GM21528 (cell line): Measurements from ENCODE around the gene SCRN1.
A peak's percentile ranks its signal among the peaks of the same experiment; 100 is the strongest.

ENCODE experiments used
- ATAC-seq: cut with Tn5 transposase; IDR thresholded peaks from one replicate; pipeline ENCODE4 v1.9.1; 2021; ENCODE audit warnings: mild to moderate bottlenecking, moderate library complexity; ENCODE audit not compliant: unreplicated experiment, low FRiP score

Gene SCRN1, protein sequence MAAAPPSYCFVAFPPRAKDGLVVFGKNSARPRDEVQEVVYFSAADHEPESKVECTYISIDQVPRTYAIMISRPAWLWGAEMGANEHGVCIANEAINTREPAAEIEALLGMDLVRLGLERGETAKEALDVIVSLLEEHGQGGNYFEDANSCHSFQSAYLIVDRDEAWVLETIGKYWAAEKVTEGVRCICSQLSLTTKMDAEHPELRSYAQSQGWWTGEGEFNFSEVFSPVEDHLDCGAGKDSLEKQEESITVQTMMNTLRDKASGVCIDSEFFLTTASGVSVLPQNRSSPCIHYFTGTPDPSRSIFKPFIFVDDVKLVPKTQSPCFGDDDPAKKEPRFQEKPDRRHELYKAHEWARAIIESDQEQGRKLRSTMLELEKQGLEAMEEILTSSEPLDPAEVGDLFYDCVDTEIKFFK

GRCh38 chr7:29989257-29989995, at the start of gene SCRN1:
SCRN1 (minus strand) TSS chr7:29989801; CDS start chr7:29969067, 20,734 bp downstream.
- peak; percentile 40 for ATAC-seq

DNA sequence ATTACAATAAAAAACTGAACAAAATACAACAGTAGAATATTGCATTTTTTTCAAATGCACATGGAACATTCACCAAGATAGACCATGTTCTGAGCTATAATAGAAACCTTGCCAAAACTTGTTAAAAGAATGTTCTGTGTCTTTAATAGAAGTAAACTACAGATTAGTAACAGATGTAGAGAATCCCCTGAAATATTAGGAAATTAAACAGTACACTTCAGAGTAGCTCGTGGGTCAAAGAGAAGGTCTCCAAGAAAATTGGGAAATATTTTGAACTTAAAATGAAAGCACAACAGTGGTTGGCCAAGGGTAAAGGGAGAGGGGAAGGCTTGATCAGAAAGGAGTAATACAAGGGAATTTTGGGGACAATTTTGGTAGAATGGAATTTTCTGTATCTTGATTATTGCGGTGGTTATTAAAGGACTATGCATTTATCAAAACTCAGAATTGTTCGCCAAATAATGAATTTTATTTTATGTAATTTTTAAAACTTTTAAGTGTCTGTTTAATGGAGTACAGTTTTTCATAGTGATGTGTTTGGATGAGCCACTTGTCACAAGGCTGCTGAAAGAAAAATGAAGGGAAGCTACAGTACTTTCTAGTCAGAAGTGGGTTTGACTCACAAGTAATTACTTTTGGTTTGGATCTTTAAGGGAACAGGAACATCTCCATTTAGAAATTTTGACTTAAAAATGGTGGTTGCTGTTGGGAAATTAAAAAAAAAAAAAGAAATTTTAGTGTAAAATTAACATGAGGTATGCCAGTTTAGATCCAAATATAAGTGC, 48.8 kb upstream of the SCRN1 start:
- no peak for ATAC-seq

GRCh38 chr7:30036220-30036619, 46.6 kb upstream of the SCRN1 start:
- no peak for ATAC-seq

- no peak for ATAC-seq
These were observed 44.9 kb upstream of the SCRN1 start for GRCh38 chr7:30034501-30034900.

DNA sequence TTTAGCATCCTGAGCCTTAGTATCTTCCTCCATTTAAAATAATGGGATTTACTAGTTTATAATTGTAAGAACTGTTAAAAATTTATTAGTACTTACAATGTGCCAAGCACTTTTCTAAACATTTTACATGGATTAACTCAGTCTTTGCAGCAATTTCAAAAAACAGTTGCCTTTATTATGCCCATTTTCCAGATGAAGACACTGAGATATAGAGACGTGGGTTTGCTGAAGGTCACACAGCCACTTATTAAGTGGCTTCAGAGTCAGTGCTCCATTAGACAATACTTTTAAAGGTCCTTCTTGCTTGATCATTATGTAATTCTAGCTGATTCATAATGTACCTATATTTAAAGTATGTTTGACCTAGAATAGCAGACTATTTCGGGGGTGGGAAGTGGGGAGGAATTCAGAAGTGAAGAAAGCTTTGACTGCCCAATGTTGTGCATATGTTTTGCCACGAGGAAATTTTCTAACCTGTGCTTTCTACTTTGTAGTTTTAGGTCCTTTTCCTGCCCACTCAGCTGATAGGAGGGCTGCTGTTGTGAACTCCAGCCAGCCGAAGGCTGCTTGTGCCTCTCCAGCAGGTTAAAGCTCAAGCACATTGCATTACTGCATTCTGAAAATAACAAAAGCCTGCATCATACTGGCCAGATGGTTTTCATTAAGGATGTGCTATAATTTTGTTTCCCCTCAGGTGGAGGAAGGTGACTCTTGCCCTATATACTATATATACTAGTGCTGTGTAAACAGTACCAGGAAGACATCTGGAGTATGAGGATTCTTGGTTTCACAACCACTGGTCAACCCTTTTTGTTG, 42.9 kb upstream of the SCRN1 start:
- ATAC-seq, result no peak

- no peak for ATAC-seq
These were observed 40.1 kb upstream of the SCRN1 start for GRCh38 chr7:30029696-30030095.

- ATAC-seq, result peak; percentile 24
These were observed 39.4 kb upstream of the SCRN1 start for GRCh38 chr7:30028749-30029635.

GRCh38 chr7:30028216-30028748, 38.7 kb upstream of the SCRN1 start, which contains the start of gene PLEKHA8:
PLEKHA8 (plus strand) TSS chr7:30028412; CDS start chr7:30028763, 351 bp downstream.
- peak; percentile 48 for ATAC-seq

GRCh38 chr7:30027740-30028215, 38.2 kb upstream of the SCRN1 start:
- peak; percentile 10 for ATAC-seq

DNA sequence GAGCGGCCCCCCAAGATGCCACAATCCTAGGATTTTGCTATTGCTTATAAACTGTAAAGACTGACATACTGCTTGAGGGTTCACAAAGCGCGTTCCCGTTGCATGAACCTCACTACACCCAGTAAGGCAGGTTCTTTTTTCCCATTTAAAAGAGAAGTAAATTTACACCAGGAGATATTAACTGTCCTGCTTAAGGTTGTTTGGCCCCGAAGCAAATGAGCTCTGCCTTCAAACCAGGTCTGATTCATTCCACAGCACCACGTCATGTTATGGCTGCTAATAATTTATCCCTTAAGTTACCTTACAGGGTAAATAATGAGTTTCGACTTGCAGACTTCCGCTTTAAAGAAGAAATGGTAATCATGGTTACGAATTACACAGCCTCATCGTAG, 37.5 kb upstream of the SCRN1 start:
- peak; percentile 27 for ATAC-seq

DNA sequence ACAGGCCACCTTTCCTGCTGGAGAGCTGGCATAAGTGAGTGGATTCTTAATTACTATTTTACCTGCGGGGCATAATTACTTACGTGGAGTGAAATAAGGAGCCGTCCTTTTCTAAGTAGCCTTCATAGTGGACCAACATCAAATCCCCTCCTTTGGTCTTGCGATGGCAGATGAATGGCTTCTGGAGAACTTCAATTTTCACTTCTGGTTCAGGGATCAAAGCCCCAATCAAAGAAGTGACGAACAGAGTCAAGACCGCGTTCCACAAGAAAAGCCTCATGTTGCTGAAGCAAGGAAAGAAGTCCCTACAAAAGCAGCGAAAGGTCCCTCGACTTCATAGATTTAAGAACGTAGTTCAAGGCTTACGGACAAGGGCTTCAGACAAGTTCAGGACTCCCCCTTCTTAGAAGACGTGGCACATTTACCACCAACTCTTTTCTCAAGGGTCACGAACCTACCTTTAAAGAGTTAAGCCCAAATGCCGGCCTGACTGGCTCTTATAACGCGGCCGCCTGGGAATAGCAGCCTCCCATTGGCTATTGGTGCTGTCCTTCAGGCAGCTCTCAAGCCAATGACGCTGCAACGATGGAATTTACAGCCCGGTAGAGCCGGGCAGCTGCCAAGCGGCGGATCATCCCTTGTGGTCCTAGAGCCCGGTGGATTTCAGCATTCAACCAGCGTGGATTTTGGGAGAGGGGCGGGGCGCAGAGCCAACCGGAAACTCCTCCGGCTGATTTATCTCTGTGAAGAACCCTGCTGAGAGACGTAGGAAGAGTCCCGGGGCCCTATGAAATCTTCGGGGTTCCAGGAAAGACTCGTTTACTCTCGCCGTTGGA, 36.8 kb upstream of the SCRN1 start, which contains the start of gene FKBP14:
Gene FKBP14 (minus strand): TSS at position 474 of the 836 bp plus-strand sequence. CDS start 194 bp downstream, at position 280.
- ATAC-seq, result peak; percentile 73

- no peak for ATAC-seq
These were observed 33.9 kb upstream of the SCRN1 start for GRCh38 chr7:30023524-30023923.

GRCh38 chr7:30022991-30023390, 33.4 kb upstream of the SCRN1 start:
- no peak for ATAC-seq

GRCh38 chr7:30020535-30020934, 30.9 kb upstream of the SCRN1 start:
- no peak for ATAC-seq

GRCh38 chr7:30019960-30020359, 30.4 kb upstream of the SCRN1 start:
- no peak for ATAC-seq

DNA sequence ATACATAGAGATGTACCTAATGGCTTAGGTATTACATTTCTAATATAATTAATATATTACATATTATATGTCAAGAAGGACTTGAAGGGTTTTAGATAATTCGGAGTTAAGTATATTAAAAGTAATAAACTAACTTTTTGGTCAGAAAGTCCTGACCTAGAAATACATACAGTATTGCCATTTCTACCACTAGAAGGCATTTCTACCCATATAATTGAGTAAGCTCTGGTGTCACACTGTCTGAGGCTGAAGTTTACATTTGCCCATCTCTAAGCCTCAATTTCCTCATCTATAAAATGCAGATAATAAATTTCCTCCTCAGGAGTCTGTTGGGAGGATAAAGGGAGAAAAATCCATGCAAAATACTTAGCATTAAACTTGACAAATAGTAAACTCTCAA, 29.8 kb upstream of the SCRN1 start:
- no peak for ATAC-seq

- no peak for ATAC-seq
These were observed 28.9 kb upstream of the SCRN1 start for GRCh38 chr7:30018451-30018850.

DNA sequence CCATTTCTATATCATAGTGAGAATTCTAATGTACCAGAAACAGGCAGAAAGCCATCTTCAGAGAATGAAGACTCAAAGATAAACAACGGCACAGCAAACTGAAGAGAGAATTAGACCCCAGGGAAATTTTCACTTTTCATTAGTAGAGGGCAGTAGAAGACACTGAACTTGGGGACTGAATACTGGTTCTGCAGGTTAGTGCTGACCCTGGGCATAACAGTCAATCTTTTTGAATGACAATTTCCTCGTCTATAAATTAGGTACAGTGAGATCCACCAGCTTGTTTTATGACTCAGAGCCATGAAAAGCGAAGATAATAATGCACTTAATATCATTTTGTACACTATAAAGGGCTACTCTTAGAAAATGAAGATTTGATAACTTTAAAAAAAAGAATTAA, 23.2 kb upstream of the SCRN1 start:
- ATAC-seq, result no peak
